Heart right ventricle (tissue), 16 donors: Measurements from ENCODE around the gene TBC1D22A. TPM values are rescaled to one million over a fixed set of nuclear protein-coding genes. Genes with fewer than 3 reads are reported as not detected.

Source experiments
- ATAC-seq, 8 donors: fragments of 200-7000 bp; cut with Tn5 transposase; one replicate each; pipeline ENCODE4 v1.9.1; 2020; ENCODE audit warnings: mild to moderate bottlenecking in 8 of 8, moderate library complexity in 8 of 8, moderate number of reproducible peaks in 1 of 8
- DNase-seq, 2 donors: peaks; one replicate each; pipeline ENCODE4 v3.0.0-alpha.2; 2020
- H3K27ac ChIP-seq, 10 donors: fragments of 200-600 bp; sonication (generic) in 2 of 10; one replicate each; pipeline versions ENCODE4 v1.5.0 to v1.8.0; 2020 to 2022; ENCODE audit warnings: mild to moderate bottlenecking in 3 of 10
- H3K27me3 ChIP-seq, 7 donors: fragments of 200-600 bp; one replicate each; pipeline ENCODE4 v1.8.0; 2021 to 2022; ENCODE audit warnings: mild to moderate bottlenecking in 2 of 7
- H3K36me3 ChIP-seq, 9 donors: fragments of 200-600 bp; sonication (generic) in 1 of 9; one replicate each; pipeline versions ENCODE4 v1.5.0 to v1.8.0; 2020 to 2022; ENCODE audit warnings: mild to moderate bottlenecking in 2 of 9
- H3K4me1 ChIP-seq, 9 donors: fragments of 200-600 bp; sonication (generic) in 1 of 9; one replicate each; pipeline versions ENCODE4 v1.5.0 to v1.8.0; 2020 to 2022; ENCODE audit warnings: mild to moderate bottlenecking in 4 of 9
- H3K4me3 ChIP-seq, 10 donors: fragments of 200-600 bp; sonication (generic) in 2 of 10; one replicate each; pipeline versions ENCODE4 v1.5.0 to v1.8.0; 2020 to 2022; ENCODE audit warnings: mild to moderate bottlenecking in 7 of 10, moderate library complexity in 2 of 10
- H3K9me3 ChIP-seq, 11 donors: fragments of 200-600 bp in 10 of 11; sonication (generic) in 2 of 11; one replicate each; pipeline versions ENCODE4 v1.5.0 to v1.8.0; 2013 to 2022; ENCODE audit warnings: mild to moderate bottlenecking in 2 of 11, control low read depth in 1 of 11, moderate library complexity in 1 of 11
- WGBS, 2 donors: extraction: QIAGEN DNeasy Blood & Tissue Kit; methylation state at CpG; one replicate each; pipeline ENCODE4 v1.1.7; 2013; ENCODE audit warnings: inconsistent platforms in 1 of 2; 5-methylcytosine and 5-hydroxymethylcytosine counted together
- intact Hi-C, 10 donors: fragments of 100-400 bp; cut with DNase I; formaldehyde crosslinking; loops; one replicate each; pipeline versions ENCODE4 v1.11.1 to v1.14.2; 2022
- polyA plus RNA-seq, 2 donors: library from polyadenylated mRNA; stranded (reverse); fragments of 200-250 nt; gene quantifications; one replicate each; pipeline ENCODE4 v1.2.3, GENCODE V29; 2013
- total RNA-seq, 10 donors: library from RNA; stranded (reverse); fragmentation: NEBNext Ultra II Directional in 3 of 10; extraction: Animal tissue kit (Norgen Biotek cat#: 25700) in 3 of 10; gene quantifications; one replicate each; pipeline versions ENCODE4 v1.2.1 to v1.2.4, GENCODE V29; 2021 to 2023
- TF ChIP-seq, protein P1 (sequence below), 9 donors: fragments of 200-600 bp; sonication (generic) in 2 of 9; IDR thresholded peaks; one replicate each; pipeline versions ENCODE4 v1.5.0 to v1.8.0; 2021 to 2022; ENCODE audit warnings: antibody characterized with exemption in 9 of 9, mild to moderate bottlenecking in 5 of 9, moderate library complexity in 1 of 9
- donor health status: Arrhythmogenic right ventricular cardiomyopathy.
- donor health status: ischemic (EF 13 %, LVEDD 7.1; RV severe dilation, severe dysfunction).
- donor health status: healthy with polysubstance abuse.
- donor health status: DM: no; HTN: yes; CAD: no.
- donor health status: DM: no; HTN: no; CAD: no.
- donor health status: ischemic (EF 25% LVEDD 6.9; RV normal size, moderate dysfunction).
- donor health status: ischemic (EF 25% LVEDD 5.7; RV mildly dilated, moderate dysfunction).
- donor health status: healthy.
- donor health status: DM: yes; HTN: yes; CAD: no.
- donor health status: Ischemic cardiomyopathy.
- donor health status: ischemic (EF 35%, LVEDD 5.7; RV mildly dilated, moderate dysfunction).
- donor health status: nonischemic (EF 11% LVEDD 7.7; RV severe dilation, severe dysfunction).
- donor health status: DM: yes; HTN: yes; CAD: no.
- donor health status: PGD.
- donor health status: ischemic (EF 29% LVEDD 5.4; RV normal size, mild dysfunction).
- donor health status: nonischemic (EF 23%, LVEDD 6.1; RV moderate dilation, normal function).

Gene TBC1D22A
- total and polyA plus RNA-seq, 12 donors: 7.2 to 27.9 (median 17.9) TPM

DNA sequence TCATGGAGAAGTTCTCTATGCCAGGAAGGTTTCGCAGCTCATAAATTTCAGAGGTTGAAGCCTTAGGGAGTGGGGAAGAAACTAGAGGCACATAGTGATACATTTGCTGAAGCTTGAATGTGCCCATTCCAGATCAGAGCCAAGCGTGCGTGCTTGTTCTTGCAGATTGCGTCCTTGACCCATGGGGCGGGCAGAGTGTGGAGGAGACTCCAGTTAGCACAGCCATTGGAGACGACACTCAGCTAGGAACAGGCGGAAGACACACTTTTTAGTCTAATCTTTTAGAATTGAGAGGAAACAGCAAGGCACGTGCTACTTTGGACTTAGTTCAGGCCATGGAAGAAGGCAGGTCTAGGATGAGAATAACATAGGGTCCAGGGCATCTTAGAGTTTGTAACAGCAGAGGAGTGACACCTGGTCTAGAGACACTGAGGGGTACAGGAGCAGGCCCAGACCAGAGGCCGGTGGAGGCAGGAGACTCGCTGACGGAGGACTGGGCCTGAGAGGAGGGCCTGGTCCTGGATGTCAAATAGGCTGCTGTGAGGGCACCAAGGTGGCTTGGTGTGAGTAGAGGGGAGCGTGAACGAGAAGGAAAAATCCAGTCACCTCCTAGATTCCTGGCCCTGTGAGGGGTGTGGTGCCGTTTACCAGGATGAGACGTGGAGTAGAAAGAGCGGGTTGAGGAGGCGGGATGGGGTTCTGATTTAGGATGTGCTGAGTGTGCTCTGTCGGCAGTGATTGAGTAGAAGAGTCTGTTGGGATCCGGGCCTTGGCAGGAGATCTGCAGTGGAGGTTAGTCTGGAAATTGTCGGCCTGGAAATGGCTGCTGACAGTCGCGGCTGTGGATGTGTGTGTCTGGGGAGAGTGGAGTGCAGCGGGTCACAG, 154.7 kb downstream of the TBC1D22A start:
- 78 to 87% methylated on average over 23 of the region's 23 CpGs for WGBS, 2 donors
- ATAC-seq (no peak), DNase-seq (no peak)
- intact Hi-C loops: no loop called here
- Histone ChIP-seq H3K4me1 (no peaks in the 10 kb centered on the region), H3K27ac (no peak overlapping the region), H3K36me3 (peaks cover 0 to 84% (median 8%) of the 10 kb centered on the region in 9 donors), H3K9me3 (peaks cover 0 to 12% (median 2%) of the 10 kb centered on the region in 11 donors), H3K27me3 (no peaks in the 10 kb centered on the region), H3K4me3 (no peak overlapping the region)
- TF ChIP-seq, protein P1, sequence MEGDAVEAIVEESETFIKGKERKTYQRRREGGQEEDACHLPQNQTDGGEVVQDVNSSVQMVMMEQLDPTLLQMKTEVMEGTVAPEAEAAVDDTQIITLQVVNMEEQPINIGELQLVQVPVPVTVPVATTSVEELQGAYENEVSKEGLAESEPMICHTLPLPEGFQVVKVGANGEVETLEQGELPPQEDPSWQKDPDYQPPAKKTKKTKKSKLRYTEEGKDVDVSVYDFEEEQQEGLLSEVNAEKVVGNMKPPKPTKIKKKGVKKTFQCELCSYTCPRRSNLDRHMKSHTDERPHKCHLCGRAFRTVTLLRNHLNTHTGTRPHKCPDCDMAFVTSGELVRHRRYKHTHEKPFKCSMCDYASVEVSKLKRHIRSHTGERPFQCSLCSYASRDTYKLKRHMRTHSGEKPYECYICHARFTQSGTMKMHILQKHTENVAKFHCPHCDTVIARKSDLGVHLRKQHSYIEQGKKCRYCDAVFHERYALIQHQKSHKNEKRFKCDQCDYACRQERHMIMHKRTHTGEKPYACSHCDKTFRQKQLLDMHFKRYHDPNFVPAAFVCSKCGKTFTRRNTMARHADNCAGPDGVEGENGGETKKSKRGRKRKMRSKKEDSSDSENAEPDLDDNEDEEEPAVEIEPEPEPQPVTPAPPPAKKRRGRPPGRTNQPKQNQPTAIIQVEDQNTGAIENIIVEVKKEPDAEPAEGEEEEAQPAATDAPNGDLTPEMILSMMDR (IDR thresholded peaks at IDR 0.05): no peak

DNA sequence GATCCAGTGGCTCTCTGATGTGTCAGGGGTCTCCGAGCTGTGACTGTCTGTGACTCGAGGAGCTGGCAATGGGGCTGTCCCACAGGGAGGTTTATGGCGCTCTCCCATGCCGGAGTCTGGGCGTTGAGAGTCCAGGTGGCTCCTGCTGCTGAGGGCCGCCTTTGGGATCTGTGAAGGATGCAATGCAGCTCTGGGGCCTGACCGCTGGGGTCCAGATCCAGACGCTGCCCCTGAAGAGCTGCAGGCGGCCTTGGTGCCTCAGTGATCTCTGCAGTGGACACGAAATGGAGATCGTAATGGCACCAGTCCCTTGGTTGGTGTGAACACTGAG, 155.3 kb downstream of the TBC1D22A start:
- H3K4me3 ChIP-seq: no peak overlapping the region
- TF ChIP-seq, protein P1 (IDR thresholded peaks at IDR 0.05): no peak
- no peaks in the 10 kb centered on the region for H3K4me1 ChIP-seq
- DNase-seq (no peak), ATAC-seq (no peak)
- H3K27ac ChIP-seq: no peak overlapping the region
- no peaks in the 10 kb centered on the region for H3K27me3 ChIP-seq
- peaks cover 0 to 77% (median 4%) of the 10 kb centered on the region in 9 donors for H3K36me3 ChIP-seq
- H3K9me3 ChIP-seq: peaks cover 0 to 16% (median 4%) of the 10 kb centered on the region in 11 donors
- intact Hi-C loops: no loop called here
- WGBS, 2 donors: 85 to 86% methylated on average over 11 of the region's 11 CpGs

DNA sequence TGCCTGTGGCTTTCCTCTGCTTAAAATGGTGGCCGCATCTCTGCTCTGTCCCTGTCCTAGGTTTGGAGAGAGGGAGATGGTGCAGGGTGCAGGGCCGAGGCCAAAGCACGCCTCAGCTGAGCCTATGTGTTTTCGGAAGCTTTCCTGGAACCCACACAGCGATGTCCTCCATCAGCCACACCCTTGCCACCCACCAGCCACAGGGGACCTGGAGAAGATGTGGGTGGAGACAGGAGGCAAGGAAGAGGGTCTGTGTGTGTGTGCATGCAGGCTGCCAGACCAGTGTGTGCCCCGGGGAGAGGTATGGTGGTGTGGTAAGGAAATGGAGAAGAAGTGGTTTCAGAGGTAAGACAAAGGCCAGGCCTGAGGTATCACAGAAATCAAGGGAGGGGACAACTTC, 155.7 kb downstream of the TBC1D22A start:
- WGBS, 2 donors: 88% methylated on average over 6 of the region's 6 CpGs
- intact Hi-C loops: no loop called here
- Histone ChIP-seq H3K36me3 (peaks cover 0 to 73% (median 4%) of the 10 kb centered on the region in 9 donors), H3K9me3 (peaks cover 0 to 16% (median 4%) of the 10 kb centered on the region in 11 donors), H3K4me3 (no peak overlapping the region), H3K4me1 (no peaks in the 10 kb centered on the region), H3K27ac (no peak overlapping the region), H3K27me3 (no peaks in the 10 kb centered on the region)
- DNase-seq: no peak
- ATAC-seq: no peak
- TF ChIP-seq, protein P1 (IDR thresholded peaks at IDR 0.05): no peak

DNA sequence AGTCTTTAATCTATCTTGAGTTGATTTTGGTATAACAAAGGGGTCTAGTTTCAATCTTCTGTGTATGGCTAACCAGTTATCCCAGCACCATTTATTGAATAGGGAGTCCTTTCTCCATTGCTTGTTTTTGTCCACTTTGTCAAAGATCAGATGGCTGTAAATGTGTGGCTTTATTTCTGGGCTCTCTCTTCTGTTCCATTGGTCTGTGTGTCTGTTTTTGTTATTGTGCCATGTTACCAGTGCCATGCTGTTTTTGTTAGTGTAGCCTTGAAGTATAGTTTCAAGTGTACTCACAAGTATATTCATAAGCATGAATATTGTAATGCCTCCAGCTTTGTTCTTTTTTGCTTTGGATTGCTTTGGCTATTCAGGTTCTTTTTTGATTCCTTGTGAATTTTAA, 159.6 kb downstream of the TBC1D22A start:
- ATAC-seq: no peak
- no peak overlapping the region for H3K27ac ChIP-seq
- TF ChIP-seq, protein P1 (IDR thresholded peaks at IDR 0.05): no peak
- no peaks in the 10 kb centered on the region for H3K27me3 ChIP-seq
- no peaks in the 10 kb centered on the region for H3K4me1 ChIP-seq
- DNase-seq: no peak
- intact Hi-C loops: no loop called here
- peaks cover 0 to 16% (median 4%) of the 10 kb centered on the region in 11 donors for H3K9me3 ChIP-seq
- peaks cover 0 to 40% (median 0%) of the 10 kb centered on the region in 9 donors for H3K36me3 ChIP-seq
- H3K4me3 ChIP-seq: no peak overlapping the region
